Stimulated activated CD4-positive, alpha-beta T cell treated with anti-CD3 and anti-CD28 coated beads, Interleukin-4, amount 100 ng/mL, for 4 hours (primary cell): Measurements from ENCODE around the gene DNM3.
"Not testable (repeated sequence)": the region's sequence is repeated elsewhere in the genome, so short reads cannot be mapped to it uniquely, and the experiment has no call there.

Experiments used
- DNase-seq, 2 experiments: peaks; one replicate each; pipeline ENCODE4 v3.0.0-alpha.2; 2020

DNM3 gene

GRCh38 chr1:172344444-172344843 lies 503.1 kb downstream of the DNM3 start:
- DNase-seq = no peak

- DNase-seq = no peak
Observed at GRCh38 chr1:172345077-172345476, 503.8 kb downstream of the DNM3 start.

DNA sequence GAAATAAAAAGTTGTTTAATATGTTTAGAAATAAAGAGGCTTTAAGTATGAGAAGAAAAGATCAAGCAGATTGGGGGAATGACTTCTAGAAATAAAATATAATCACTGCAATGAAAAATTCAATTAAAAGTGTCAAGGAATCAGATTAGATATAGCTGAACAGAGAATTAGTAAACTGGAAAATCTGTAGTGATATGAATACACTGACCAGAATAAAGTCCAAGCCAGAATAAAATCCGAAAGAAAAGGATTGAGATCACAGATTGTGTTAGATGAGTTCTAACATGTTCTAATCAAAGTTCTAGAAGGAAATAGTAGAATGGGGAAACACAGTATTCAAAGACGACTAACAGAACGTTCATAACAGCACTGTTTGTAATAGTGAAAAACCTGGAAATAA lies 506.1 kb downstream of the DNM3 start:
- DNase-seq = no peak

- DNase-seq = no peak
Observed at GRCh38 chr1:172350856-172351255, 509.6 kb downstream of the DNM3 start.

- no peak for DNase-seq
Observed at GRCh38 chr1:172351346-172351745, 510.0 kb downstream of the DNM3 start.

GRCh38 chr1:172351754-172352161 lies 510.5 kb downstream of the DNM3 start:
- DNase-seq = no peak

DNA sequence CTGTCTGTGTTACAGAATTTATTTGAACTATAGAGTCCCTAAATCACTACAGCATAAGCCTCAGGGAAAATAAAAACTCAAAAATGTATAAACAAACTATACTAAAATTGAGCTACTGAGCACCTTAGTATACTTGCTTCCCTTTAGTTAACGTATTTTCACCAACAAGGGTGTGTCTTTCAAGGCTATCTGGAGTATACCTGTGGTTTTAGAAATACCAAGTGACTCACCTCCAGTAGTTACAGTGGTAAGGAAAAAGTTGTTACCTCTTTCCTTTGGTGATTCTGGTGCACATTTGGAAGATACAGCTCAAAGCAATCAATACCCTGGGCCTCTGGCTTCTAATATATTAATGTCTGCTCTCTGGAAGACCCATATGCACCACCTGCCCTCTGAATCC lies 511.1 kb downstream of the DNM3 start:
- DNase-seq = no peak

GRCh38 chr1:172354291-172355274 lies 513.3 kb downstream of the DNM3 start:
- DNase-seq = no peak

- no peak for DNase-seq
Observed at GRCh38 chr1:172356620-172357019, 515.3 kb downstream of the DNM3 start.

GRCh38 chr1:172357753-172358385 lies 516.6 kb downstream of the DNM3 start:
- DNase-seq = no peak

- DNase-seq = no peak
Observed at GRCh38 chr1:172359491-172359999, 518.2 kb downstream of the DNM3 start.

DNA sequence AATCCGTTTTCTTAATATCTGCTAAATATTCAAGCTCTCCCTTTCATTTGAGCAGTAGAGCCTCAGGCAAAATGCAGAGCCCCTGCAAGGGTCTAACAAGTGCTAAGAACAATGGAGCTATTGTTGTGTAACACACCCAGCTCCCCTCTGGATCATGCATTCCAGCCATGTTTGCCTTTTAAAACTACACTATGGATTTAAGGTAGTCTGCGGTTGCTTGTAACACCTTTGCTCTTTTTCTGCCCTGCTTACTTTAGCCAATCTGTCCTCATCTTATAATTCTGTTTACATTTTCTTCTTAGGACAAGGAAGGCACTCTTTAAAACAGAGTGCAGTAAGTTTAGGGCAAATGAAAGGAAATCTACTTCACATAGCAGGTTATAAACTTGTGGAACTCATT lies 519.2 kb downstream of the DNM3 start:
- no peak for DNase-seq

DNA sequence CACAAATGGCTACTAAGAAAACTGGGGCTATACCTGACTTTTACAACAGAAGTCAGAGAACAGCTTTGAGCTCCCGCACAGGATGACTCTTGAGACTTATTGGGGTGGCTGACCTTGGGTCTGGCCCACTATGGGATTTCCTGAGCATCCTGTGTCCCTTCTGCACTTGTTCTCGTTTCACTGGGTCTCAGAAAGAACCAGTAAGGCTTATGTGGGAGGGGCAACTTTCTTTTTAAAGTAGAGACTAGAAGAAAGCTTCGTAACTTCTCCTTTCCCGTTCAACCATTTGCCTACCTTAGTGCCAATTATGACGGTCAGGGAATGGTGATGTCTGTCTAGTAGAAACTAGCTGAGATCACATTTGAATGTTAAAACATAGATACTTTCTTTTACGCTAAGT lies 519.7 kb downstream of the DNM3 start:
- DNase-seq = no peak

GRCh38 chr1:172363852-172364251 lies 522.6 kb downstream of the DNM3 start:
- DNase-seq = no peak

DNA sequence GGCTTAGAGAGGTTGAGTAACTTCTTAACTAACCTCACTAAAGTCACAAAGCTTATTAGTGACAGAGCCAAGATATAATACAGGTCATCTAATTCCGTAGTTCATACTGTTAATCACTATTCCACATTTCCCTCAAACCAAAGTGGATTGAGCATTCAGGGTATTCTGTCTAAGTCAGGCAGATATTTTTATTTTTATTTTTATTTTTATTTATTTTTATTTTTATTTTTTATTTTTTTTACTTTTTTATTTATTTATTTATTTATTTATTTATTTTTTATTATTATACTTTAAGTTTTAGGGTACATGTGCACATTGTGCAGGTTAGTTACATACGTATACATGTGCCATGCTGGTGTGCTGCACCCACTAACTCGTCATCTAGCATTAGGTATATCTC lies 530.3 kb downstream of the DNM3 start:
- DNase-seq = not testable (repeated sequence)

- DNase-seq = no peak
Observed at GRCh38 chr1:172373864-172374263, 532.6 kb downstream of the DNM3 start.

DNA sequence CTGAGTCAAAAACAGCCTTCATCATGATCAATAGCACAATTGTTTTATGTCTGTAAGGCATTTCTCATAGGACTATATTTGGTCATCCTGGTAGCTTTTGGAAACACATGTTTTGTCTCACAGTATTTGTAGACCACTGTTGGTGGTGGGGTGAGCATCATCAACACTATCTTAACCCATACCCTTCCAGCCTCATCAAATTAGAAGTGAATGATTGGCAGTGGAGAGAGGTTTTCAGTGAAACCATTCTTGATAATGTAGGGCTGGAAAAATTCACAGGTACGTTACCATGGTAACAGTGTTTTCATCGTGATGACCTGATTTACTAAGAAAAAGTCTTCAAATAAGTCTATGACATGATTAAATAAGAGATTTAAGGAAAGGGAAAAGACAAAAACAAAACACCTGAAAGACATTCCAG lies 533.9 kb downstream of the DNM3 start:
- no peak for DNase-seq

DNA sequence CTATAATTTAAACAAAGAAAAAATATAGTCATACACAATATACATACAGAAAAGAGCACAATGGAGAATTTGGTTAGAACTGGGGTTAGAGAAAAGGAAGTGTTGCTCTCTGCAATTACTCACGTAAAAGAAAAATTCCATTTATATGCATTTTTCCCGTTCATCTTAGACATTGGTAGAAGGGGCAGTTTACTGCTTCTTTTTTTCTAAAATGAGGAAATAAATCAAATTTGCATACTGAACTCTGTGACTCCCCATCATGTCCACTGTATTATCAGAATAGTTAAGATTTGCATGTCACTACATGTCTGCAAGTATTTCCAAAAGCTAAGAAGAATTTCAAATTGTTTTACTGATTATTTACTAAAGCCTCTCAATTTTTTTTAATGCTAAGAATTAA lies 535.1 kb downstream of the DNM3 start:
- no peak for DNase-seq

GRCh38 chr1:172377565-172377964 lies 536.3 kb downstream of the DNM3 start:
- no peak for DNase-seq

DNA sequence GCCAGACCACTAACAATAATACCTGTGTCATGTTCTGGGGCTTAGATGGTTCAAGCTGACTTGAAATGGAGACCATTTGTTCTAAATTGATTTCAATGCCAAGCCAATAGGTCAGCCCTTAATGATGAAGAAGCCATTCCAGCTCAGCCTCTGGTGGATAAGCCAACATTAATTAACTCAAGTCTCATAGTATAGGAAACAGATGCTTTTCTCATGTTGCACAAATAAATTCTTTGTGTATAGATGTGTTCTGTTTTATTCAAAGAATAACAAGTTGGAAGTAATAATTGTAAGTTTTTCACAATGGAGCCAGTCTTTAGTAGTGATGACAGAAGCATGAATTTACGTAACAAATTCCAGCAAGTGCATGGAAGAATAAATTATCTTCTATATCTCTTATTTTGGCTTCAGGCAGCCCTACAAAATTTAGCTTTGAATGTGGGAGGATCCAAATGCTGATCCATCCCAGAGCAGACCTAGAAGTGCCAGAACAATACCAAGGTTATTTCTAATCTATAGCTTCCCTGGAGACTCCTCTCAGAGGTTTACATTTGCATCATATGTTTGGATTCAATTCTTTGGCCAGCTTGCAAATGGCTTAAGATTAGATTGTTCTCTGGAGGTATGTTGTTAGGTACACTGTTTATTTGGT lies 536.9 kb downstream of the DNM3 start:
- DNase-seq = no peak

GRCh38 chr1:172380441-172381244 lies 539.3 kb downstream of the DNM3 start:
- DNase-seq = peak in 1 of 2 experiments; percentile 17

- no peak for DNase-seq
Observed at GRCh38 chr1:172381946-172382345, 540.6 kb downstream of the DNM3 start.

DNA sequence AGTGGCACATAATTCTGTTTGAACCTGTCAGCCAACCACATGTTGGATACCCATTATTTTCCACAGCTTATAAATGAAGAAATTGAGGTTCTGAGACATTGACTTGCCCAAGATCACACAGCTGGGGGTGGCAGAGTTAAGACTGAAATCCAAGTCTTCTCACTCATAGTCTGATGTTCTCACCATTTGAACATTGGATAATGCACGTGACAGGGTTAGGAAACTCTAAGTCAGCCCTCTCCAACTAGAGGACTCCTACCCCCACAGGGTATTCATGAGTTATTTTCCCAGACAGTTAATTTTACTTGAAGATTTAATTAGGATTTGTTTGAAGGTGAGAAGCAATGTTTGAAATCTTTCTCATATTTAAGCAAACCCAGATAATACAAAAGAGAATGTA lies 541.1 kb downstream of the DNM3 start:
- no peak for DNase-seq
